Medulla oblongata (tissue), 1 donor: ENCODE measurements around the gene SRC.
"Not testable (repeated sequence)": the region's sequence is repeated elsewhere in the genome, so short reads cannot be mapped to it uniquely, and the experiment has no call there.

Experiments used
- DNase-seq: peaks from one replicate; pipeline ENCODE4 v3.0.0-alpha.2; 2015; ENCODE audit errors: extremely low spot score

The SRC gene

GRCh38 chr20:37363221-37364012, 17.5 kb downstream of the SRC start:
- DNase-seq = no peak

GRCh38 chr20:37364013-37364926, 18.3 kb downstream of the SRC start:
- DNase-seq = no peak

DNA sequence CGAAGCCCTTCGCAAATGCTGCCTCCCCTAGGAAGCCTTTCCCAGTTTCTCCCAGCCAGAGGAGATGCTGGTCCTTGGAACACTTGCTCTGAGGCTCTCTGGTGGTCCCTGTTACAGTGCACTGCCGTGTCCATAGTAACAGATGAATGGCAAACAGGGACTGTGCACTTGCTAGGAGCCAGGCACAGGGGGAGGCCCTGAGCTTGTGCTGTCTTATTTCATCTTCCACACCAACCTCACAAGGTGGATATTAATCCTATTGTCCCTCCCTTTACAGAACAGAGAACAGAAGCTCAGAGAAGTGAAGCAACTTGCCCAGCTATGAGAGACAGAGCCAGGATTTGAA, 19.0 kb downstream of the SRC start:
- DNase-seq = no peak

DNA sequence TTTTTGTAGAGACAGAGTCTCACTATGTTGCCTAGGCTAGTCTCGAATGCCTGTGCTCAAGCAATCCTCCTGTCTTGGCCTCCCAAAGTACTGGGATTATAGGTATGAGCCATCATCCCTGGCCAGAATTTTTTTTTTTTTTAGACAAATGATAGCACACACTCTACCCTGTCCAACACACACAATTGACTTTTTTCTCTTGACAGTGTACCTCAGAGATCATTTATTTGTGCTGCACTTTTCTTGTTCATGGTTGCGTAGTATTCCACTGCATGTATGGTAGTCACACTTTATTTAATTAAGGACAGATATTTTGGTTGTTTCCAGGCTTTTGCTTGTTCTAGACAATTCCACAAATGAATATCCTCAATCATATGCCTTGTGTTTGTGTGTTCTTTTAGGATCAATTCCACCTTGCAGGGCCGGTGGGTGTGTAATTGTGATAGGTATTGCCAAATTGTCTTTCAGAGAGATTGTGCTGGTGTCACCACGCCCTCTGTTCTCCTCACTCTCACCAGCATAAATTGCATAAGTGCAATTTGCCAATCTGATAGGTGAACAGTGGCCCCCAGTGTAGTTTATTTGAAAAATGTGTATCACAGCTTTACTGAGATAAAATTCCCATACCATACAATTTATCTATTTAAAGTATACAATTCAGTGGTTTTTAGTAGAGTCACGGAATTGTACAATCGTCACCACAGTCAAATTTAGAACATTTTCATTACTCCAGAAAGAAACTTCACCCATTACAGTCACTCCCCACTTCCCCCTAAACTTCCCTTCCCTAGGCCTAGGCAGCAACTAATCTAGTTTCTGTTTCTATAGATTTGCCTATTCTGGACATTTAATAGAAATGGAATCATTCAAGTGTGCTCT, 20.1 kb downstream of the SRC start:
- DNase-seq = peak; percentile 58

DNA sequence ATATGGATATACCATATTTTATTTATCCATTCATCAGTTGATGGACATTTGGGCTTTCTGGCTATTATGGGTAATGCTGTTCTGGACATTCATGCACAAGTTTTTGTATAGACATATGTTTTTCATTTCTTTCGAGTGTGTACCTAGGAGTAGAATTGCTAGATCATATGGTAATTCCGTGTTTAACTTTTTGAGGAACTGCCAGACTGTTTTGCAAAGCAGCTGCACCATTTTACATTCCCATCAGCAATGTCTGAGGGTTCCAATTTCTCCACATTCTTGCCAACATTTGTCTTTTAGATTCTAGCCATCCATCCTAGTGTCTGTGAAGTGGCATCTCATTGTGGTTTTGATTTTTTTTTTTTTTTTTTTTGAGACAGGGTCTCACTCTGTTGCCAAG, 20.8 kb downstream of the SRC start:
- DNase-seq = no peak

GRCh38 chr20:37369846-37370245, 23.9 kb downstream of the SRC start:
- DNase-seq = no peak

- DNase-seq = not testable (repeated sequence)
Observed at GRCh38 chr20:37371845-37372244, 25.9 kb downstream of the SRC start.

GRCh38 chr20:37372441-37372840, 26.5 kb downstream of the SRC start:
- DNase-seq = no peak

- no peak for DNase-seq
Observed at GRCh38 chr20:37373020-37373598, 27.2 kb downstream of the SRC start.

- DNase-seq = no peak
Observed at GRCh38 chr20:37375227-37375626, 29.3 kb downstream of the SRC start.

GRCh38 chr20:37376324-37376723, 30.4 kb downstream of the SRC start:
- DNase-seq = no peak

DNA sequence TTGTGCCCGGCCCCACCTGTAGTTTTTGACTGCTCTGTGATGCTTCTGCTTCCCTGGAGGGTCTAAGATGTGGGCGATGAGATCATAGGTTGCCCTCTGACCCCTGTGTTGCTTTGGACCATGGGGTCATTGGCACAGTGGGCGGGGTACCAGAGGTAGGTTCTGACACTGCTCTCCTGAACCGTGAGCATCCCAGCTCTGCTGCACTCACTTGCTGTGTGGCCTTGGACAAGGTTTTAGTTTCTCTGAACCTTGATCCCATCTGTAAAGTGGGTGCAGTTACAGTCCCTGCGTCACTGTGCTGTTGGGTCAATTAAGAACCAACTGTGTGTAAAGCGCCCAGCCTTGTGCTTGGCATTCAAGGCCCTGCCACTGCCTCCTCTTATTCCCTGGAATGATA, 30.9 kb downstream of the SRC start:
- no peak for DNase-seq

DNA sequence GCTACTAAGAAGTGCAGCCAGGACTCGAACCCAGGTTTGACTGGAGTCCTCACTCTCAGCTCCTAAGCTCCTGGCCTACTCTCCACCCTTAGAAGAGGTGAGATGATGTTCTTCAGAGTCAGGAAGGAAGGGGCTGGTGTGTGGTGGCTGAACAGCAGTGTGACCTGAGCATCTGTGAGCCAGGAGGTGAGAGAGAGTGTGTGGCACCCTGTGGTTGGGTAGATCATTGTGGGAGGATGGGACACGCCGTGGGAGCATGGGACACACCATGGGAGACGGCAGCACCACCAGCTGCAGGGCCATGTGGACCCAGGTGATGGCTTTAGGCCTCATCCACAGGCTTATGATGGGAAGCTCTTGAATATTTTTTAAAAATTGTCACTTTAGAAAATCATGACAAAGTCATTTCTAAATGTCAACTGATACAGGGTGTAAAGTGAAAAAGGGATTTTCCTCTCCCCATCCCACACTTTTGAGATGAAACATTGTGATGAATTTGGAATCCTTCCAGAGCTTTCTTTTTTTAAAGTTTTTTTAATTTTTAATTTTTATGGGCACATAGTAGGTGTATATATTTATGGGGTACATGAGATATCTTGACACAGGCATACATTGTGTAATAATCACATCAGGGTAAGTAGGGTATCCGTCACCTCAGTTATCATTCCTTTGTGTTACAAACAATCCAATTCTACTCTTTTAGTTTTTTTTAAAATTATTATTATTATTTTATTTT, 31.6 kb downstream of the SRC start:
- no peak for DNase-seq

DNA sequence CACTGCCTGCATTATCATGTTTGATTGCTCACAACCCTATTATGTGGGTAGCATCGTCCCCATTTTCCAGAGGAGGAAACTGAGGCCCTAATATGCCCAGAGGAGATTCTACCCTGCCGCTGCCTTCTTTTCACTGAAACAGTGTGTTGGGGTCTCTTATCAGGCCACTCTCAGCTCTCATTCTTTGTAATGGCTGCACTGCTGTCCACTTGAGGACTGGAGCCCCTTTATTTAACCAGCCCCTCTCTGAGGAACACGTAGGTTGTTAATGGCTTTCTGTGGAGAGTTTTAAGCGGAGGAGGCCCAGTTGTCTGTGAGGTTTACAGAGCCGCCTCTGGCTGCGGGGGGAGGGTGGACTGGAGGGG, 32.5 kb downstream of the SRC start:
- DNase-seq = no peak

- DNase-seq = no peak
Observed at GRCh38 chr20:37378785-37379598, 33.1 kb downstream of the SRC start.

DNA sequence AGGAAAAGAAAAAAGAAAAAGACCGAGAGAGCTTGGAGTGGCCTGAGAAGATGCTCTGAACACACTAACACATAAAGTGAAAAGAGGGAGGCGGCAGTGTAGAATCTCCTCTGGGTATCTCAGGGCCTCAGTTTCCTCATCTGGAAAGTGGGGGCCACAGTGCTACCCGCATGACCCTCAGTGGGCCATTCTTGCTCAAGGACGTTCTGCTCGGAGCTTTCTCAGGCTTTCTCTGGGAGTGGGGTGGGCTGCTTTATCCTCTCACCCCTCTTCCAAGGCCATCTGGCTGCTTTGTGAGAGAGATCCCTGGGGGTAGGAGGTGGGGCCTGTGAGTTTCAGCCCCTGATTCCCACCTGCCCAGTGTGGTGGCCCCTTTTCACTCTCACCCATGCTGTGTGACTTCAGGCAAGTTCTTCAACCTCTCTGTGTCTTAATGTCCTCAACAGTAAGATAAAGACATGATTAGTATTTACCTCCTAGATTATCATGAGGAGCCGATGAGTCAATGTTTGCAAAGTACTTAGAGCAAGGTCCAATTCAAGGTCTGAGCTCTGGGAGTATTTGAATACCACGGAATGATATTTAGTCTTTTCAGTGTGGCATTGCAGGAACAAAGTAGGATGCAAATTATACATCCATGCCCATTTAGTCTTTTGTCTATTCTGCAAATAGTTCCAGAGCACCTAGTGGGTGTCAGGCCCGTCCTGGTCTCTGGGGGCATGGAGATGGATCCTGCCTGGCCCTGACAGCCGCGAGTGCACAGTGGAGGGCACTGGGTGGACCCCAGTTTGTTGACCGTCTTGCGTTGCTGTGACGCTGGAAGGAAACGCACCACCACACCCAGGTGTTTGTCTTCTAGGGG, 34.3 kb downstream of the SRC start:
- DNase-seq = no peak

- no peak for DNase-seq
Observed at GRCh38 chr20:37380864-37381579, 35.1 kb downstream of the SRC start.

DNA sequence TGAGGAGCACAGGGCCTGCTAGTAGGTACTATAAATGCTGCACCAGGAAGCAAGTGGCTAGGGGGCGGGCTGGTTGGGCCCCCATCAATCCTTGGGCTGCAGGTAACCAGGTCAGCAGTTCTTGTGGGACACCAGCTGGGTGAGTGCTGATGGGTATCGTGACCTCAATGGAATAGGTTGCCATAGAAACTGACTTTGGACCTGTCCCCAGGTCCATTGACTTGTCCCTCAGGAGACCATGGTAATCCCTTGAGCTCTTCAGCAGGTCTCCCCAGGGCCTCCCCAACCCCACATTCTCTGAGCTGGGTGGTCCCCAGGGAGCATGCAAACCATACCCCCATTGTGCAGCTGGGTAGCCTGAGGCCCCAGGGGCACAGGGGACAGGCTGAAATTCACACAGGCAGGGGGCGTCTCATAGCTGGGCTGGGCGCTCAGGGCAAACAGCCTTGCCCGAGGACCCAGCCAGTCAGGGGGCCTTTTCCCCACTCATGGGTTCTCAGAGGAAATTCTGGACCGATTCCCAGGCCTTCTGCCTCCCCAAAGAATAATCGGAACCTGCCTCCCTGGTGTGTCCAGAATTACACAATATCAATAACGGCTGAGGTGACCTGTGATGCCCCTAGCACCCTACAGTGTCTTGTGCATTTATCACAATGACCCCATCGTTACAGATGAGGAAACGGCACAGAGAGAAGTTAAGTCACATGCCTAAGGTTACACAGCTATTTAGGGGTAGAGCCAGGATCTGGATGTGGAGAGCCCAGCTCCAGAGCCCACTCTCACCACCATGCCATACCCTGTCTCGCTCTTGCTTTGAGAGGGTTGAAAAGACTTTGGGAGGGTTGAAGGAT, 35.9 kb downstream of the SRC start:
- DNase-seq = no peak
